ENCODE results near the gene BSN.
"Not testable (repeated sequence)": the region's sequence is repeated elsewhere in the genome, so short reads cannot be mapped to it uniquely, and the experiment has no call there.

Gene BSN

GRCh38 chr3:49685103-49685502 is 130.8 kb downstream of the BSN start:
- not testable (repeated sequence) for H3K4me1 ChIP-seq (ENCODE audit: insufficient read depth, low read length); H3K36me3 ChIP-seq (ENCODE audit: insufficient read depth, low read length)

GRCh38 chr3:49685846-49686245 is 131.6 kb downstream of the BSN start:
- not testable (repeated sequence) for H3K4me1 ChIP-seq (ENCODE audit: insufficient read depth, low read length); H3K4me3 ChIP-seq (ENCODE audit: low read depth in 1 of 2, low read length in 2 of 2); H3K9ac ChIP-seq (ENCODE audit: low read length); H3K36me3 ChIP-seq (ENCODE audit: insufficient read depth, low read length); H3K27me3 ChIP-seq (ENCODE audit: control insufficient read depth in 1 of 2, insufficient read depth in 2 of 2, low read length in 2 of 2); H3K27ac ChIP-seq (ENCODE audit: low read depth, low read length); H3K9me3 ChIP-seq (ENCODE audit: low read length)

More at GRCh38 chr3:49685103-49685502, 130.8 kb downstream of the BSN start:
- not testable (repeated sequence) for H3K27ac ChIP-seq (ENCODE audit: low read depth, low read length); H3K27me3 ChIP-seq (ENCODE audit: control insufficient read depth in 1 of 2, insufficient read depth in 2 of 2, low read length in 2 of 2); H3K9ac ChIP-seq (ENCODE audit: low read length); H3K9me3 ChIP-seq (ENCODE audit: low read length); H3K4me3 ChIP-seq (ENCODE audit: low read depth in 1 of 2, low read length in 2 of 2)

GRCh38 chr3:49686346-49686745 is 132.1 kb downstream of the BSN start:
- not testable (repeated sequence) for H3K36me3 ChIP-seq (ENCODE audit: insufficient read depth, low read length); H3K9ac ChIP-seq (ENCODE audit: low read length); H3K4me3 ChIP-seq (ENCODE audit: low read depth in 1 of 2, low read length in 2 of 2); H3K27ac ChIP-seq (ENCODE audit: low read depth, low read length); H3K9me3 ChIP-seq (ENCODE audit: low read length); H3K27me3 ChIP-seq (ENCODE audit: control insufficient read depth in 1 of 2, insufficient read depth in 2 of 2, low read length in 2 of 2)
- H3K4me1 ChIP-seq (ENCODE audit: insufficient read depth, low read length): peaks cover 13% of the 10 kb centered on the region

- not testable (repeated sequence) for H3K9me3 ChIP-seq (ENCODE audit: low read length); H3K9ac ChIP-seq (ENCODE audit: low read length); H3K36me3 ChIP-seq (ENCODE audit: insufficient read depth, low read length); H3K27ac ChIP-seq (ENCODE audit: low read depth, low read length); H3K4me3 ChIP-seq (ENCODE audit: low read depth in 1 of 2, low read length in 2 of 2); H3K27me3 ChIP-seq (ENCODE audit: control insufficient read depth in 1 of 2, insufficient read depth in 2 of 2, low read length in 2 of 2)
- peaks cover 15% of the 10 kb centered on the region for H3K4me1 ChIP-seq (ENCODE audit: insufficient read depth, low read length)
Measured at GRCh38 chr3:49686769-49687423, 132.6 kb downstream of the BSN start.

- H3K27ac ChIP-seq (ENCODE audit: low read depth, low read length): not testable (repeated sequence)
Measured at GRCh38 chr3:49687424-49687795, 133.1 kb downstream of the BSN start.

DNA sequence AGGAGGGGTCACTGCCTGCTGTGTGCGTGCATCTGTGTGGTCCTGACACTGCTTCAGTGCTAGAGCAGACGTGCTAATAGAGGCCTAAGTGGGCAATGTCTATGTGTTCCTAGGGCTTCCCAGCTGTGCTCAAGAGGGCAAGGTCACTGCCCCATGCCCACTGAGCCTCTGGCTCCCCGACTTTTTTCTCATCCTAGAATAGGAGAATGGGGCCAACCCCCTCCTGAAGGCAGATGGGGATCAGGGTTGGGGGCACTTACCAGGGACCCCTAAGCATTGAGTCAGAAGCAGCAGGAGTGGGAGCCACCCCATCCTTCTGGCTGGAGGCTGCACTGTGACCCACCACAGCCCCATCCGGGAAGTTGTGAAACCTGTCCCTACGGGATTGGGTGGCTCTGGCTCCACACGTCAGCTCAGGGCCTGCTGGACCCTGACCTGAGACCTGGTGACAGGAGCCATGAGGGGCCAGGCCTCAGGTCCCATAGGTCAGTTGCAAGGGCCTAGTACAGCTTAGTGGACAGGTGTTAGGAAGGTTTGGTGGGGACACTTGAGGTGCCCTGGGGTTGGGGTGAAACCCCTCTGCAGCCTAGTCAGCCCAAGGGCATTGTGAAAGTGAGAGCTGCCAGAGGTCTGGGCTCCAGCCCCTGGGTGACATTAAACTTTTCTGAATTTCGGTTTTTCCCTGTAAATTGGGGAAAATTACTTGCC is 134.2 kb downstream of the BSN start:
- not testable (repeated sequence) for H3K27me3 ChIP-seq (ENCODE audit: control insufficient read depth in 1 of 2, insufficient read depth in 2 of 2, low read length in 2 of 2); H3K27ac ChIP-seq (ENCODE audit: low read depth, low read length); H3K9me3 ChIP-seq (ENCODE audit: low read length); H3K36me3 ChIP-seq (ENCODE audit: insufficient read depth, low read length)
- peaks cover 15% of the 10 kb centered on the region for H3K4me1 ChIP-seq (ENCODE audit: insufficient read depth, low read length)
- peak overlapping the region; percentile 71 for H3K9ac ChIP-seq (ENCODE audit: low read length)
- peak overlapping the region; percentile 84 to 91 for H3K4me3 ChIP-seq (ENCODE audit: low read depth in 1 of 2, low read length in 2 of 2)

More at GRCh38 chr3:49687424-49687795, 133.1 kb downstream of the BSN start:
- H3K9me3 ChIP-seq (ENCODE audit: low read length); H3K9ac ChIP-seq (ENCODE audit: low read length); H3K4me3 ChIP-seq (ENCODE audit: low read depth in 1 of 2, low read length in 2 of 2); H3K27me3 ChIP-seq (ENCODE audit: control insufficient read depth in 1 of 2, insufficient read depth in 2 of 2, low read length in 2 of 2); H3K36me3 ChIP-seq (ENCODE audit: insufficient read depth, low read length): not testable (repeated sequence)
- H3K4me1 ChIP-seq (ENCODE audit: insufficient read depth, low read length): peaks cover 15% of the 10 kb centered on the region

DNA sequence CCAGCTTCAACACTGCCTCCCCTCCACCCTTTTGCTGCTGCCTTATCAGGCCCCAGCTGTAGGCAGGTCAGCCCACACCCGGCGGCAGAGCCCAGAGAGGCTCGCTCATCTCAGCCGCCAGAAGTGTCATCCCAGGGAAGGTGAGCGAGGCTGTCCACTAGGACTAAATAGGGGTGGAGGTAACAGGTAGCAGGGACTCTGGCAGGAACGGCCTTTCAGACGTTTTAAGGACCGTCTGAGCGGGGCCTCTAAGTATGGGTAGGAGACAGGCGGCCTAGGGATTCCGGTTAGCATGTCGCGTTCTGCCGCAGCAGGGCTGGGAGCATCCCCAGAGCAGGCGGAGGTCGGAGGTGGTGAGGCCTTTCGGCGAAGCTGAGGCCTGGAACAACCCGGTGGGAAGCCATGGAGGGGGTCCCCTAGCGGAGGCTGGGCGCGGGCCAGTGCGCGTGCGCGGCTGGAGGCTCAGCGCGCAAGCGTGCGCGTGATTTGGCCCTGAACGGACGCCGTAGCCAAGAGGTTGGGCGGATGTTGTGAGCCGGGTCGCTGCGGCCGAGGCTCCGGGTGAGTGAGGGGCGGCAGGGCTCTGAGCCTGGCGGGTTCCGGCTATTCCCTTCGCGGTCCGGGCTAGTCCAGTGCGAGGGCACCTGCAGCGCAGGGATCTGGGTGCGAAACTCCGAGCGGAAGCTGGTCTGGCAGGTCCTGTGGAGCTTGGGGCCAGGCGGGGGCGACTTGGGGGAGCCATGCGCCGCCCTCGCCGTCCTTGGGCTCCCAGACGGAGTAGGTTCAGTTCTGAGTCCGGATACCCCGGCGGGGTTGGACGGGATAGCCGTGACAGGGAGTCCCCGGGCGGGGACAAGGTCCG is 135.0 kb downstream of the BSN start, which contains the start of the genes MST1 and RNF123:
TSS of gene MST1 (minus strand) at position 429 of the 862 bp plus-strand sequence. CDS start 783 bp downstream, outside the sequence.
TSS of gene RNF123 (plus strand) at position 512 of the 862 bp plus-strand sequence. CDS start 1,609 bp downstream, outside the sequence.
- H3K4me3 ChIP-seq (ENCODE audit: low read depth in 1 of 2, low read length in 2 of 2): peak within 1 kb of the TSS; percentile 84 to 91
- peak within 1 kb of the TSS; percentile 84 for H3K27ac ChIP-seq (ENCODE audit: low read depth, low read length)
- no peaks in the 10 kb centered on the region for H3K9me3 ChIP-seq (ENCODE audit: low read length)
- peak within 1 kb of the TSS; percentile 71 for H3K9ac ChIP-seq (ENCODE audit: low read length)
- peaks cover 0 to 8% of the 10 kb centered on the region in 2 donors for H3K27me3 ChIP-seq (ENCODE audit: control insufficient read depth in 1 of 2, insufficient read depth in 2 of 2, low read length in 2 of 2)
- peaks cover 15% of the 10 kb centered on the region for H3K4me1 ChIP-seq (ENCODE audit: insufficient read depth, low read length)
- no peaks in the 10 kb centered on the region for H3K36me3 ChIP-seq (ENCODE audit: insufficient read depth, low read length)

DNA sequence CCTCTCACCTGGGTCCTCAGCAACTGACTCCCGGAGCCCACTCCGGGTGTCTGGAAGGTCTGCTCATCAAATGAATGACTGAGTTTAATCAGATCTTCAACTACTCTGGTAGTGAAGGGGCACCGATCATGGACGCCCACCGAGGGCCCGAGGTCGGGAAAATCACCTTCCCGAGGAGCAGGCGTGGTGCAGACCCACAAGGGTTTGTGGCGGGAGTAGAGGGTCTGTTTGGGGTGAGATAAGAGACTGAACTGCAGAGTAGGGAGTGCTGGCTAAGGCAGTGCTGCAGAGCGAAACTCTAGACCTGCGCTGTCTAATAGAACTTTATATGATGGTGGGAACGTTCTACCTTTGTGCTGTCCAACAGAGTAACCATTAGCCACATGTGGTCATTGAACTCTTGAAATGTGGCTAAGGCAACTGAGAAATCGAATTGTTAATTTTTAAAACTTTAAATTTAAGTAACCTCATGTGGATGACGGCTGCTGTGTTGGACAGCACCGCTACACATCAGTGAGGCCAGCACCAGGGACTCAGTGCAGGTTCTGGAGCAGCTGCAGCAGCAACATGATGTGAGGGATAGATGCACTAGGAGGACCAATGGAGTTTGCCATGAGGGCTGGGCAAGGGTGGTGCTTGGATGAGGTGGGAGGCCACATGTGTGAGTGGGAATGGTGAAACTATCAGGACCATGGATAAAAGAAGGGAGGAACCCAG is 135.8 kb downstream of the BSN start:
- not testable (repeated sequence) for H3K36me3 ChIP-seq (ENCODE audit: insufficient read depth, low read length); H3K27me3 ChIP-seq (ENCODE audit: control insufficient read depth in 1 of 2, insufficient read depth in 2 of 2, low read length in 2 of 2); H3K9me3 ChIP-seq (ENCODE audit: low read length)
- peaks cover 15% of the 10 kb centered on the region for H3K4me1 ChIP-seq (ENCODE audit: insufficient read depth, low read length)
- H3K9ac ChIP-seq (ENCODE audit: low read length): peak overlapping the region; percentile 71
- peak overlapping the region; percentile 84 to 91 for H3K4me3 ChIP-seq (ENCODE audit: low read depth in 1 of 2, low read length in 2 of 2)
- H3K27ac ChIP-seq (ENCODE audit: low read depth, low read length): peak overlapping the region; percentile 84

DNA sequence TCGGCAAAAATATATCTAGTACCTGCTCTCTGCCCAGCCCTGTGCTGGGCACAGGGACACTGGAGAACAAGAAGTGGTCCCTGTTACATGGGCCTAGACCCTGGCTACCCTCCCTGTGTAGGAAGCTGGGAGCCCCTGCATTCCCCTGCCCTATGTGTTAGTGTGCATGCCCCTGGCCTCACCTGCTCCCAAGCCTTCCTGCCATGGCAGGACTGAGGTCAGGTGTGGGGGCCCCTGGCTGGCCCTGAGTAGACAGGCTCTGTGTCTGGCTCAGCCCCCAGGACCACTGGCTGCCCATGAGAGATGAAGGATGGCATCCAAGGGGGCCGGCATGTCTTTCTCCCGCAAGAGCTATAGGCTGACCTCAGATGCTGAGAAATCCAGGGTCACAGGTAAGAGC is 136.6 kb downstream of the BSN start:
- H3K4me1 ChIP-seq (ENCODE audit: insufficient read depth, low read length): peaks cover 15% of the 10 kb centered on the region
- H3K4me3 ChIP-seq (ENCODE audit: low read depth in 1 of 2, low read length in 2 of 2); H3K27me3 ChIP-seq (ENCODE audit: control insufficient read depth in 1 of 2, insufficient read depth in 2 of 2, low read length in 2 of 2); H3K36me3 ChIP-seq (ENCODE audit: insufficient read depth, low read length); H3K9ac ChIP-seq (ENCODE audit: low read length); H3K9me3 ChIP-seq (ENCODE audit: low read length); H3K27ac ChIP-seq (ENCODE audit: low read depth, low read length): not testable (repeated sequence)

GRCh38 chr3:49691481-49691880 is 137.2 kb downstream of the BSN start:
- H3K4me3 ChIP-seq (ENCODE audit: low read depth in 1 of 2, low read length in 2 of 2); H3K9me3 ChIP-seq (ENCODE audit: low read length); H3K27ac ChIP-seq (ENCODE audit: low read depth, low read length); H3K27me3 ChIP-seq (ENCODE audit: control insufficient read depth in 1 of 2, insufficient read depth in 2 of 2, low read length in 2 of 2); H3K9ac ChIP-seq (ENCODE audit: low read length); H3K36me3 ChIP-seq (ENCODE audit: insufficient read depth, low read length): not testable (repeated sequence)
- peaks cover 15% of the 10 kb centered on the region for H3K4me1 ChIP-seq (ENCODE audit: insufficient read depth, low read length)

All from muscle layer of colon (tissue), 2 donors.